Activated CD8-positive, alpha-beta memory T cell treated with anti-CD3 and anti-CD28 coated beads for 48 hours (primary cell): ENCODE measurements around the gene SLIT3.

ENCODE experiments used
- DNase-seq, 3 experiments: peaks; one replicate each; pipeline ENCODE4 v3.0.0-alpha.2; 2020; ENCODE audit warnings: low read depth in 2 of 3, low spot score in 2 of 3

Gene SLIT3

DNA sequence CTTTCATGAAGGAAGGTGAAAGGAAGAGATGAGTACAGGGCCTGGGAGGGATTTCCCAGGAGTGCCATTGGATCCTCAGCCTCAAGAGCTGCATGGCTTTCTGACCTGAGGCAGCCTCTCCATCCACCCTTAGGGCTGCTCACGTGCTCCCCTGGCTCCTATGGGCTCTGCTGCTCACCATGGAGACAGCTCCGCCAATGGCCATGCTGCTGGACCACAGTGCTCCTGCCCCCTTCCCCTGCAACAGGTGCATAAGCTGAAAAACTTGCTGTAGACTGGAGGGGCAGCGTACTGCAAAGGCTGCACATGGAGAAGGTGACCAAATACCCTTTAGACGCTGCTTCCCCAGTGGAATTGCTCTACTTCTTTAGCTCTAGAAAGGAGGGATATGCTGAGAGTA, 609.0 kb downstream of the SLIT3 start:
- no peak for DNase-seq

DNA sequence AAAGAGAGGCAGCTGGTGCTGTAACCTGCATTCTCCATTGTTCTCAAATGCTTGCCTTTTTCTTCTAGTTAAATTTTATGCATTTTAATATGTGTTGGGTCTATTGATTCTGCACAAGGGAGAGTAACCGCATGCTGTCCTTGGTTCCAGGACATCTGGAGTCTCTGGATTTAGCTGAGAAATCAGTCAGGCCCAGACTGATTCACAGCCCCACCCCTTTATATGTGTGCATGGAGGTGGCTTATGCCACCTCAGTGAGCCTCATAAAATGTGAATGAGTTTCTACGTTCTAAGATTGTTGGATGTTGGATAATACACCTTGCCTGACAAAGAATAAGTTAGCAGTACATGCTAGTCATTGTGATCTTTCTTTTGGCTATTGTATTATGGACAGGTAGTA, 611.7 kb downstream of the SLIT3 start:
- DNase-seq: no peak

DNA sequence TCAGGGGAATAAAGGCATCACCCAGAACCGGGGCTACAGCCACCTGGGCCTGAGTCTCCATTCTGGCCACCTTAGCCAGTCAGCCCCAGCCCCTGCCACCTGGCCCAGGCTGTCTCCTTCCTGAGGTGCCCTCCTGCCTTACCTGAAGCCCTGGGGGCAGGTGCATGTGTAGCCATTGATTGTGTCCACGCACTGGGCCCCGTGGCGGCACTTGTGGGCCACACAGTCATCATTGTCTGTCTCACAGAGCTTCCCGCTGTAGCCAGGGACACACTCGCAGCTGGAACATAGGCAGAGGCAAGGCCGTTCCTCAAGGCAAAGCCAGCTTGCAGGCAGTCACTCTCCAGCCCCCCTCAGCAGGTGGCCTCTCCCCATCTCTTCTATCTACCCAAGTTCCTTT, 614.1 kb downstream of the SLIT3 start:
- no peak for DNase-seq

DNA sequence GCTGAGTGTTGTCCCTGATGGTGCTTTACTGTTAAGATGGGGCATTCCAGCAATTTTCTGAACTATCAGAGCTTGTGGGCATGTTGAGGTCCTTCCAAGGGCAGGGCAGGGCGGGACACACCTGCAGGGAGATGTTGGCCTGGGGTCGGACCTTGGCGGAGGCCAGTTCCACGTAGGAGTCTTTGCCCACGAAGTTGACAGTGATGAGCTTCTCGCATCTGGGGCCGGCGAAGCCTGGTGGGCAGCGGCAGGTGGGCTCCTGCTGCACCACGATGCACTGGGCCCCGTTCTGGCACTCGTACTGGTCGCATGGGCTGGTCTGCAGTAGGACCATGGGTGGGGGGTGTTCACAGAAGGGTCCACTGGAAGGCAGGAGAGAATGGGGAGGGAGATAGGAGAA, 615.4 kb downstream of the SLIT3 start:
- no peak for DNase-seq

DNA sequence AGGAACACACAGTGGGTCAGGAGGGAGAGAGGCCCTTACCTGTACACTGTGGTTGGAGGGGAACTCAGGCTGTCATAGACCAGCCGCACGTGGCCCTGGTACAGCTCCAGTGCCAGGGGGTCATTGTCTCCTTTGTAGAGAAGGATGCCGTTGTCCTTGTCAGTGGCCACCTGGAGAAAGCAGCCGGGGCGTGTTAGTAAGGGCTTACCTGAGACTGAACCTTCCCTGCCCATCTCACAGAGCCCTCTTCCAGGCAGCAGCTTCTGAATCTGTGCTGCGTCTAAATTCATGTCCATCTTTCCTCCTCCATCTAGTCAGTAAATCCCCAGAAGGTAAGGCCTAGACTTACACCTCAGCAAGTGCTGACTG, 617.0 kb downstream of the SLIT3 start:
- no peak for DNase-seq

DNA sequence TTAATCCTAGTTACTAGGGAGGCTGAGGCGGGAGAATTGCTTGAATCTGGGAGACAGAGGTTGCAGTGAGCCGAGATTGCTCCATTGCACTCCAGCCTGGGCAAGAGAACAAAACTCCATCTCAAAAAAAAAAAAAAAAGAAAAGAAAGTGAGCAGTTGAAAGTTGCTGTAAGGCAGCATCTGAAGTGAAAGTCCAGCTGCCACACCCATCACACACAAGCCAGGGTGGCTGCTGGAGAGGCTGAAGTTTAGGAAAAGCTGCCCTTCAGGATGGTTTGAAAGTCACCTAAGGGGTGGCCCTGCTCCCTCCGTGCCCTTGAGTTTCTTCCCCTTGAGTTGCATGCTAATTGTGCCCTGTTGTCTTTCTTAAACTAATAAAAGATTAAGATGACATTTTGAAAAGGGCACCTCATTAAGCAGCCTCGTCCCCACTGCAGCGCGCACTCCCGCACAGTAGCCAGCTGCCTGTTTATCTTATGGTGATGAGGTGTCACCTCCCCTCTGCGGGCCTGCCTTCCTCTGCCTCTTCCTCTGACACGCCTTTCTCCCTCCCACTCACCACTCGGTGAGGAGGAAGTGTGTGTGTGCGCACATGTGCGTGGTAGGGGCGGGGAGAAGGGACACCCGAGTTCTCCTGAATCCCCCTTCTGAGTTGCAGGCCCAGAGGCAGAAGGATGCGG, 617.6 kb downstream of the SLIT3 start:
- DNase-seq: no peak

DNA sequence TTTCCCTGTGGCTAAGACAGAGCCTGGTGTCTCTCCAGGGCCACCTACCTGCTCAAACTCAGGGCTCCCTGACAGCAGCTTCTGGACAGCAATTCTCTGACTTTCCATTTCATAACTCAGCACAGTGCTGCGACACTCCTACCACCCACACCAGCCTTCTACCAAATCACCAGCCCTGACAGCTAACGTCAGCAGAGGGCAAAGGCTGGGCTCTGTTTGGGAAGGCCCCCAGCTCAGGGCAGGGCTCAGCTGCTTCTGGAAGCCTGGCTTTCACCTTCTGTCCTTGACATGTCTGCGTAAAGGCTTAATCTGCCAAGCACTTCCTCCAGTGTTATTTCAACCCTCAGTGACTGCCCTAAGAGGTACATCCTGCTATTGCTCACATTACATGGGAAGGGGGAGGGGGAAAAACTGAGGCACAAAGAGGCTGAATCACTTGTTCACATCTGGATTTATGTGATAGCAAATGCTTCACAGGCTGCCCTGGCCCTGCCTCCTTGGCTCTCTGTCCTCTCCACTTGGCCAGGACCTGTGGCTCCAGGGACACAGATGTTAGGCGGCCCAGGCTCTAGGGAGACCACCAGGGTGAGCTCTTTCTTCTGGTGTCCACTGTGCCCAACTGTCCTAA, 619.3 kb downstream of the SLIT3 start:
- no peak for DNase-seq

DNA sequence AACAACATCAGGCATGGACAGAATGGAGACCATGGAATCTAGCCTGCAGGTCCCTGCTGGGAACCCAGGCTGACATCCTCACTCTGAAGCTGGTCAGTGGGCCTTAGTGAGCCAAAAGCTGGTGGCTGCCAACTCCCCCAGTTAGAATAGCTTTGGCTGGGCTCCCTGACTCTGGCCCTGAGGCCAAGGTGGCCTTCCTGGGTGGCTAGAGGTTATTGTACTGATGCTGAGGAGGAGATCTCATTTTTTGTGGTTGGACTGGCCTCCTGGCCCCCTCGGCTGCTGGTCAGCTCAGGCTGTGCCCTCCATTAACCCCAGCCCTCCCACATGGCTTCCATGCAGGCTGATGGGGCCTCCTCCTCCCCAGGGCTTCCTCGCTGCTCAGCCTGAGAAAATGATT, 620.5 kb downstream of the SLIT3 start:
- DNase-seq: no peak

DNA sequence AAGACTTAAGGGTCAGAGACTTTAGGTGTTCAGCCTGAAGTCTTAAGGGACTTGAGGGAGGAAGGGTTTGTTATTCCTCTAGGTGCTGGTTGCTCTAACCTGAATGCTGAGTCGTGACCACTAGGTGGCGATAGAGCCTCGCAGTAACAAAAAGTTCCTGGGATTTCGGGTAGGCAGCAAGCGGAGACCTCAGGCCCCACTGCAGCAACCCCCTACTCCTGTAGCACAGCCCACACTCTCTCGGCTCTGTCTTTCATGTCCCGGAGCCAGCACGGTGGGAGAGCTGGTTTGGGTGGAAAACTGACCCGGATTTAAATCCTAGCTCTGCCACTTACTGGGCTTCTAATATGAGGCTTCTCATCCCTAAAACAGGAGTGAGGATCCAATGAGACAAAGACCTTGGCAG, 621.4 kb downstream of the SLIT3 start:
- DNase-seq: peak; percentile 17 to 47 (median 45)

DNA sequence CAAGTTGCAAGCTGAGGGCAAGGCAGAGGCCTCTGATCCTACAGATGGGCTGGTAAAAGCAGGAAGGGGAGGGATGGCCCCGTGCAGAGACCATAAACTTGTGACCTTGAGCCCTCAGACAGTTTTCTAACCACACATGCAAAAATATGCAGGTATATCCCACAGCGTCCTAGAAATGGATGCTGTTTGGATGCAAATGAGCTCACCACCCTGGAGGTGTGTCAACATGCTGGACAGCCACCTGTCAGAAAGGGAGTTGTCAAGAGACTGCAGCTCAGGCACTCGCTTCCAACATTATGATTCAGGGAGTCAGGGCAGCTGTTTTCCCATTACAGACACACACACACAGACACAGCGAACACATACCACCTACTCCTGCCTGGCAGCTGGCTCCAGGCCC, 624.4 kb downstream of the SLIT3 start:
- DNase-seq: no peak

DNA sequence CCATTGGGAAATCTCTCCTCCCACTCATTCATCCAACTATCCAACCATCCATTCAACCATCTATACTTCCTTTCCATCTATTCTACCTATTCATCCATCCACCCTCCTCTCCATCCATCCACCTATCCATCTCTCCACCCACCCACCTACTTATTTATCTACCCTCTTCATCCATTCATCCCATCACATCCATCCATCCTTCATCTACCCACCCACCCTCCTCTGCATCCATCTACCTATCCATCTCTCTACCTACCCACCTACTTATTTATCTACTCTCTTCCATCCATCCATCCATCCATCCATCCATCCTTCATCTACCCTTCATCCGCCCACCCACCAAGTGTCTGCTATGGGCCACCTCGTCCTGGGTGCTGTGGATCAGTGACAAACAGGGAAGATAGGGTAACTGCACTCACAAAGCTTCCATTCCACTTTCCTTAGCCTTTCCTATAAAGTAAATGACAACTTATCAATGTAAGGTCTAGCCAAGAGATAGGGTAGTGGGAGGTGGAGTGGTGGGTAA, 625.0 kb downstream of the SLIT3 start:
- DNase-seq: no peak

DNA sequence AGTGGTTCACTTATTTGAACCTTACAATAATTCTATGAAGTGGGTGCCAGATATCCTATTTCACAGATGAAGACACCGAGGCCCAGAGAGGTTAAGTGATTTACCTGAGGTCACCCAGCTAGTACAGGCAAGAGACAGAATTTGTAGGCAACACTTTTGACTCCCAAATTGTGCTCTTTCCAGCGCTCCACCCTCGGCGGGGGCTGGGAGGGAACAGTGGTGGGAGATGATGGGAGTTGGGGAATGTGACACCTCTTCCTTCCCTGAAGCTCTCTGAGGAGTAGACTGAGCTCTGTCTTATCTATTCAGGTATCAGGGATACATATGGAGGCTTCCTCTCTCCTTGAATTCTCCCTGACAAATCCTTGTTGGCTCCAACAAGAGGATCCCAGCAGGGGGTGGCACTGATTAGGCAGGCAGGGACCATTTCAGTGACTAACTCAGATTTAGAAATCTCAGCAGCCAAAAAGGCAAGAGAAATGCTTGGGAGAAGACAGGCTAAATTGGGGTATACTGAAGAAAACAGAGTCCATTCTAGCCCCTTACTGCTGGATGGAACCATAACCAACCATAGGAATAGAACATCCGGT, 626.0 kb downstream of the SLIT3 start:
- no peak for DNase-seq

DNA sequence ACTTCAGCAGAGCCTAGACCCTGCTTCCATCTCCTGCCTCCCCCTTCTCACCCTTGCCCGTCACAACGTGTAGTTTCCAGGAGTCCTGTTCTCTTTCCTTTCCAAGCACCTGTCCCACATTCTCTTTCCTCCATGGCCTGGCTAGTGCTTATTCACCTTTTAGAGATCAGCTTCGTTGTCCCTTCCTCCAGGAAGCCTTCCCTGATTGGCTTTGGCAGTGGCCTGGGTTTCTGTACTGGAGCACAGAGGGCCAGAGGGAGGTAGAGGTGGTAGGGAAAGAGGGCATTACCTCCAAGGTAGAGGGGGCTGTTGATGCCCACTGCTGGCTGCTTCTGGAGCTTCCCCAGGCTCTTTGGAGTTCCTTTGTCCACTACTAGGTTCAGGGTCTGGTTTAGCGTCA, 628.1 kb downstream of the SLIT3 start:
- no peak for DNase-seq

DNA sequence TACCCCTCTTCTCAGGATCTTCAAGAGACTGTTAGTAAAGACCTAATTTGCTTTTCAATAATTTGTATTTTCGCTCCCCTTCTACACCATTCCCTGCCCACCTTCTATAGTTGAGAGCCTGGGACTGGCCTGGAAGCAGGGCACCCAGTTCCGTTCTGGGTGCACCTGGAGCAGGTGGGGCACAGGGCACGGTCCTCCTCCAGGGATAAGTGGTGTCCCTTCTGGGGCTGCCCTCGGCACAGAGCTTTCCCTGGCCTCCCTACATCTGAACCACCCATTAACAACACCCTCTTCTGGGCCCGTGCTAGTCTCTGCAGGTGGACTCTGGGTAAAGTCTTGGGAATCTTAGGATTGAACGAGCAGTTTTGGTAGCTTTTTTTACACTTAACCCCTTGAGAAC, 628.9 kb downstream of the SLIT3 start:
- DNase-seq: no peak

DNA sequence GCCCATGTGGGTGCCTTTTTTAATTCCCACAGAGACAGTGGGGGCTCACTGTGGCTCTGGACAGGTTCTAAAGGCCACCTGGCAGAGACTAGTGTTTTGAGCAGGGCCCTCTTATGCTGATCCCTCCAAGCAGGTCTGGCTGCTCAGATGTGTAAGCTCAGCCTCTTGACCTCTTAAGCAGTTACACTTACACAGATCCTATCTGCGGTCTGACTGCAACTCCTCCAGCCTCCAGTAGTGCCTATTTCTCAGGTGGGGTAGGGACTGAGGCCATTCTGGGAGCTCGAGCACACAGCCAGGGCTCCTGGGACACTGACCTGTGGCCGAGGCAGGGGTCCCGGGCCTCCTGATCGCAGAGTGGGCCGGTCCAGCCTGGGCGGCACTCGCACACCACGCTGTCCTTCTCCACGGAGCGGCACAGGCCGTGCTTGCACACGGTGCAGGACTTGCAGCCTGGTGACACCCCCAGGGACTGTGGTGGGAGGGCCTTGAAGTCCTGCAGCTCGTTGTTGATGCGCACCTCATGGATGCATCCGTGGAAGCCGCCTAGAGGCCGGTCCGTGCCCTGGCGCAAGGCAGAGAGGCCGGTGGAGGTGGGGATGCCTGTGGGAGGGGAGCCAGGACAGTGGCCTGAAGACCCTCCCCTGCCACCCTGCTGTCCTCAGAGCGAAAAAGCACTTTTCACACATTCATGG, 629.9 kb downstream of the SLIT3 start:
- DNase-seq: no peak

DNA sequence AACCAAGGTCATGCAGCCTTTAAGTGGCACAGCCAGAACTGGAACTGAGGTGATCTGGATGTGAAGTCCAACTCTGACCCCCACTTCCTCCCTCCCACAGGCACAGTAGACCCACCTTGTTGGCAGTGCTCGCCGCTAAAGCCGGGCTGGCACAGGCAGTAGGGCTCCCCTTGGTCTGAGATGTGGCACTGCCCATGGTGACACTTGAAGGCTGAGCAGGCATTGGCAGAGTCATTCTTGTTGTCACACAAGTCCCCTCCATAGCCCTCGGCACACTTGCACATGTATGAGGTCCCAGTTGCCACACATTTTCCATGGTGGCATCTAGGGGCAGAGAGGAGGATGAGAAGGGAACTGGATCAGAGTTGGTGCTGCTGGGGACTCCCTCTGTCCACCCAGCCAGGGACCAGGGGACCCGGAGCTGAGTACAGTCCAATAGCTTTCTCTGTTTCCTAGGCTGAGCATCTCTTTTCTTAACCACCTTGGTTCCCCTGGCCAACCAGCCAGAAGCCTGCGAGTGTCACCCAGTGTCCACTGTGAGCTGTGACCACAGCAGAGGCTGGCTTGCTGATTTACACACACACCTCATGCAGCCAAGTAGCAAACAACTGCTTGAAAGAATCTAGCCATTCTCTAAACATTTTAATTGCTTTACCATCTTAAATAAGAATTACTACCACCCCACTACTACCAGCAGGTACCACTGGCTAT, 631.1 kb downstream of the SLIT3 start:
- DNase-seq: no peak

DNA sequence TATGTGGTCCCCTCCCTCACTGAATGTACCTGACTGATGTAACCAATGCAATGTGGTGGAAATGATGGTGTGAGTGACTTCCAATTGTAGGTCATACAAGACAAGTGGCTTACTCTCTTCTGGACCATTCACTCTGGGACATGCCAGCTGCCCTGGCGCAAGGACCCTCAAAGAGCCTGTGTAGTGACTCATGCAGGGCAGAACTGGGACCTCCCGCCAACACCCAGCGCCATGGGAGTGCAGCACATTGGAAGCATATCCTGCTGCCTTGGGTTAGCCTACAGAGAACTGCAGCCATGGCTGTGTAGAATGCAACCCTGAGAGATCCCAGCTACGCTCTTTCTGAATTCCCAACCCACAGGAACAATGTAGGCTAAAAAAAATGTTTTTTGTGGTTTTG, 631.8 kb downstream of the SLIT3 start:
- DNase-seq: no peak

DNA sequence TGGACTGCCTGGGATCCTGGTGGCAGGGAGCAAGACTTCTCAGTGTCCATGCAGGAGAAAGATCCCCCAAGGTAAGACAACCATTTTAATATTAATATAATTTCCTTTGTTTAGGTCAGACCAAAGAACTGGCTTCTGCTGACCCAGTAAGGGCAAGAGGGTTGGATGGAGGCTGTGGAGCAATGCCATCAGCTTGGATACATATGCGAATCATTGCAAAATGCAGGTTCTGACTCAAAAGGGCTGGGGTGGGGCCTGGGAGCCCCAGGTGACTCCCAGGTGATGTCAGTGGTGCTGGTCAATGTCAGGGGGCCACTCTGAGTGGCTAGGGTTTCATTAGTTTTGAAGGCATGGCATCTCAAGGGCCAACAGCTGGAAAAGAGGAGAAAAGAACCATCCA, 632.9 kb downstream of the SLIT3 start:
- no peak for DNase-seq

DNA sequence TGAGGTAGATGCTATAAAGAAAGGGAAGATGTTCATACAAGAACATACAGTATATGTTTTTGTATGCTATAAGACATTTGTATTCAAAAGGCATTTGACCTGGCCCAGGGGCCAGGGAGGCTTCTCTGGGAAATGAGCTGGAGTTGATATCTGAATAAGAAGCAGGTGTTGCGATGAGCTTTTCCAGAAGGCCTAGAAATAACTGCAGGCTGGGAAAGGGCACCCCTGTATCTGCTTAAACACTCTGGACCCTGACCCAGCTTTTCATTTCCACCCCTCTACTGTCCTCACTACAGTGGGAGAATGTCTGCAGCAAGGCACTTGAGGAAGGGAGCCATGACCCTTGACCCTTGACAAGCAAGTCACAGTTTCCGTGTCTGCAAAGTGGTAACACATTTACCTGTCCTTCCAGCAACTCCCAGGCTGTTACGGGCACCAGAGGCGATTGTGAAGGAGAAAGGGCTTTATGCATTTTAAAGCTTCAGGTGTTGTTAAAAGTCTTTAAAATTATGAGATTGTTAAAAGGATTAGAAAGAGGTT, 633.6 kb downstream of the SLIT3 start:
- DNase-seq: no peak

DNA sequence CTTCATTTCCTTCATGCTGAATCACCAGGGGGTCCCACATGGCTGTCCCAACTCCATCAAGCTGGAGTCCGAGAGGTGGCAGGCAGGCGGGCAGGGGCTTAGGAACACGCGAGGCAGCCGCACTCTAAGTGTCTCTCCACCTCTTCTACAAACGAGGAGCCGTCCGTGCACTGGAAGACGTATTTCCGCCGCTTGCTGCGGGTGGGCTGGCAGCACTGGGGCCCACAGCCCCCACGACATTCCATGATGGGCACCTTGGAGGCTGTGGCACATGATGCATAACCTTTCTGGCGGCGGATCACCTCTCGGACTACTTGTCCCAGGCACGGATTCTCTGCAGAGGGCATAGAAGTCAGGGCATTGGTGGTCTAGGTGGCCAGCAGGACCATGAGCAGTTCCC, 634.6 kb downstream of the SLIT3 start:
- DNase-seq: no peak
